Ascending aorta (tissue), 2 donors: ENCODE results near the gene ABHD16A. TPM values are rescaled to one million over a fixed set of nuclear protein-coding genes. Genes with fewer than 3 reads are reported as not detected.

ENCODE experiments used
- DNase-seq, 2 donors: peaks; one replicate each; pipeline ENCODE4 v3.0.0-alpha.2; 2019; ENCODE audit warnings: low spot score in 2 of 2
- H3K27ac ChIP-seq, 2 donors: fragments of 200-600 bp; sonication (generic); one replicate each; pipeline ENCODE4 v1.5.1; 2016 to 2017; ENCODE audit warnings: mild to moderate bottlenecking in 1 of 2
- H3K27me3 ChIP-seq: fragments of 200-600 bp; sonication (generic); one replicate; pipeline ENCODE4 v1.5.1; 2017
- H3K36me3 ChIP-seq, 2 donors: fragments of 200-600 bp; sonication (generic); one replicate each; pipeline ENCODE4 v1.5.1; 2016
- H3K4me1 ChIP-seq, 2 donors: fragments of 200-600 bp; sonication (generic); one replicate each; pipeline ENCODE4 v1.5.1; 2016 to 2017; ENCODE audit warnings: mild to moderate bottlenecking in 1 of 2
- H3K4me3 ChIP-seq, 2 donors: fragments of 200-600 bp; sonication (generic); one replicate each; pipeline ENCODE4 v1.5.1; 2016 to 2017; ENCODE audit warnings: mild to moderate bottlenecking in 1 of 2
- H3K9me3 ChIP-seq, 2 donors: fragments of 200-600 bp; sonication (generic); one replicate each; pipeline ENCODE4 v1.5.1; 2016
- CTCF ChIP-seq, 3 experiments: fragments of 200-600 bp in 2 of 3; fragments of 450-650 bp in 1 of 3; sonication (generic) in 2 of 3; IDR thresholded peaks; one replicate each; pipeline ENCODE4 v1.5.1; 2016 to 2019; ENCODE audit warnings: antibody characterized with exemption in 3 of 3, mild to moderate bottlenecking in 1 of 3, moderate library complexity in 1 of 3
- intact Hi-C: fragments of 100-400 bp; cut with DNase I; formaldehyde crosslinking; loops from one replicate; pipeline ENCODE4 v1.15.1; 2023
- total RNA-seq: library from RNA; depleted of rRNA; stranded (reverse); fragments of >200 nt; gene quantifications from one replicate; pipeline ENCODE4 v1.1.0, GENCODE V29; 2016

Gene ABHD16A
- total RNA-seq, 1 donor from 2014 or later, result 28.0 TPM

GRCh38 chr6:31663961-31664789 is 38.9 kb downstream of the ABHD16A start:
- peak in 1 of 2 donors; percentile 77 for DNase-seq
- peaks cover 26 to 27% of the 10 kb centered on the region in 2 donors for H3K36me3 ChIP-seq
- intact Hi-C loops, result loop anchor here (1.0 to 10.0 kb wide), 4 partner anchors 44 to 1651 kb away; partner anchors contain the start of genes AGPAT1, PRRC2A, RNF5 and TAPBP

GRCh38 chr6:31663126-31663960 is 39.8 kb downstream of the ABHD16A start:
- H3K27me3 ChIP-seq, result no peaks in the 10 kb centered on the region
- no peaks in the 10 kb centered on the region for H3K9me3 ChIP-seq
- H3K27ac ChIP-seq, result peak overlapping the region; percentile 91 to 97
- peaks cover 24 to 49% of the 10 kb centered on the region in 2 donors for H3K4me1 ChIP-seq
- intact Hi-C loops, result loop anchor here (5.0 to 10.0 kb wide), 3 partner anchors 511 to 1651 kb away; partner anchors contain the start of genes AGPAT1, RNF5, TAPBP and ZBTB22
- DNase-seq, result no peak
- peaks cover 18 to 19% of the 10 kb centered on the region in 2 donors for H3K36me3 ChIP-seq
- TF ChIP-seq CTCF (IDR thresholded peaks at IDR 0.05), result no peak
- peak overlapping the region; percentile 72 to 97 for H3K4me3 ChIP-seq

More at GRCh38 chr6:31663961-31664789, 38.9 kb downstream of the ABHD16A start:
- no peak for TF ChIP-seq CTCF (IDR thresholded peaks at IDR 0.05)
- Histone ChIP-seq H3K4me3 (peak overlapping the region; percentile 72 to 97), H3K9me3 (no peaks in the 10 kb centered on the region), H3K27ac (peak overlapping the region; percentile 91 to 97), H3K4me1 (peaks cover 20 to 41% of the 10 kb centered on the region in 2 donors), H3K27me3 (no peaks in the 10 kb centered on the region)

- Histone ChIP-seq H3K36me3 (peaks cover 9 to 16% of the 10 kb centered on the region in 2 donors), H3K27ac (peak overlapping the region; percentile 7 to 27), H3K4me3 (no peak overlapping the region), H3K4me1 (peaks cover 22 to 52% of the 10 kb centered on the region in 2 donors), H3K9me3 (no peaks in the 10 kb centered on the region), H3K27me3 (no peaks in the 10 kb centered on the region)
- DNase-seq, result no peak
- intact Hi-C loops, result loop anchor here (5.0 to 10.0 kb wide), 3 partner anchors 513 to 1653 kb away; partner anchors contain the start of genes AGPAT1, RNF5, TAPBP and ZBTB22
- TF ChIP-seq CTCF (IDR thresholded peaks at IDR 0.05), result no peak
Observed at GRCh38 chr6:31662124-31662723, 40.9 kb downstream of the ABHD16A start.

GRCh38 chr6:31661262-31662123 is 41.6 kb downstream of the ABHD16A start:
- DNase-seq, result no peak
- peaks cover 7 to 22% of the 10 kb centered on the region in 2 donors for H3K36me3 ChIP-seq
- peaks cover 18 to 46% of the 10 kb centered on the region in 2 donors for H3K4me1 ChIP-seq
- H3K9me3 ChIP-seq, result no peaks in the 10 kb centered on the region
- intact Hi-C loops, result loop anchor here (5.0 to 10.0 kb wide), 3 partner anchors 513 to 1653 kb away; partner anchors contain the start of genes AGPAT1, RNF5, TAPBP and ZBTB22
- no peaks in the 10 kb centered on the region for H3K27me3 ChIP-seq
- TF ChIP-seq CTCF (IDR thresholded peaks at IDR 0.05), result no peak
- H3K4me3 ChIP-seq, result peak overlapping the region; percentile 77 to 79
- peak overlapping the region; percentile 84 to 88 for H3K27ac ChIP-seq
